H1 (cell line): Measurements from ENCODE around the gene INSYN2A. TPM values are rescaled to one million over a fixed set of nuclear protein-coding genes. Genes with fewer than 3 reads are reported as not detected.

Experiments used
- CTCF ChIA-PET: fragments of 300-600 bp; sonication (Branson Sonifier 250); formaldehyde crosslinking; loops from one replicate; lab custom pipeline; 2021; ENCODE audit not compliant: partially characterized antibody; lab: Charles Lee
- POLR2A ChIA-PET: fragments of 300-600 bp; sonication (Branson Sonifier 250); formaldehyde crosslinking; loops from one replicate; lab custom pipeline; 2021; ENCODE audit warnings: inconsistent platforms; ENCODE audit not compliant: partially characterized antibody; lab: Charles Lee
- DNase-seq, 2 experiments: peaks; one replicate each; pipeline versions ENCODE4 v3.0.0 to v3.0.0-alpha.2; 2010 to 2022; ENCODE audit warnings: low spot score in 2 of 2, low read depth in 1 of 2, mixed read lengths in 1 of 2
- FAIRE-seq: peaks from 2 replicates; lab custom pipeline; 2011; peaks lifted over from hg19 to GRCh38; lab: Jason Lieb, UNC
- H2AFZ ChIP-seq: 2 replicates; pipeline ENCODE4 v1.8.1; 2012; ENCODE audit warnings: low read length, inconsistent platforms
- H2AK5ac ChIP-seq: 2 replicates; pipeline ENCODE4 v1.6.1; 2013; ENCODE audit warnings: low read depth, low read length
- H2BK120ac ChIP-seq: replicated peaks from 2 replicates; pipeline ENCODE3; 2013; ENCODE audit warnings: low read depth, low read length, inconsistent platforms
- H2BK12ac ChIP-seq: 2 replicates; pipeline ENCODE4 v1.6.1; 2013; ENCODE audit warnings: low read depth, low read length
- H2BK15ac ChIP-seq: 2 replicates; pipeline ENCODE4 v1.6.1; 2013; ENCODE audit warnings: low read length
- H2BK20ac ChIP-seq: 2 replicates; pipeline ENCODE4 v1.6.1; 2013; ENCODE audit warnings: low read length
- H2BK5ac ChIP-seq: 2 replicates; pipeline ENCODE4 v1.6.1; 2013; ENCODE audit warnings: low read depth, low read length
- H3K14ac ChIP-seq: 2 replicates; pipeline ENCODE4 v1.6.1; 2013; ENCODE audit warnings: inconsistent platforms; ENCODE audit not compliant: insufficient read length
- H3K18ac ChIP-seq: 2 replicates; pipeline ENCODE4 v1.6.1; 2013; ENCODE audit warnings: low read length; ENCODE audit errors: extremely low read depth
- H3K23ac ChIP-seq: 2 replicates; pipeline ENCODE4 v1.6.1; 2013; ENCODE audit warnings: inconsistent platforms; ENCODE audit not compliant: insufficient read length
- H3K23me2 ChIP-seq: 2 replicates; pipeline ENCODE4 v1.6.1; 2013; ENCODE audit warnings: low read depth, low read length
- H3K27ac ChIP-seq: 2 replicates; pipeline ENCODE4 v1.6.1; 2011; ENCODE audit warnings: low read depth, low read length, inconsistent platforms
- H3K27me3 ChIP-seq, 4 experiments: replicated peaks in 1 of 4; 1 replicate in 1 of 4; 2 replicates in 3 of 4; pipeline versions ENCODE4 v1.6.1 to v1.8.1; 2011 to 2013; ENCODE audit warnings: low read length in 3 of 4, mild to moderate bottlenecking in 3 of 4, inconsistent platforms in 2 of 4, mixed read lengths in 2 of 4, moderate library complexity in 1 of 4; ENCODE audit not compliant: control insufficient read depth in 3 of 4, insufficient read depth in 3 of 4; ENCODE audit errors: extremely low read depth in 1 of 4
- H3K36me3 ChIP-seq, 4 experiments: 2 replicates each; pipeline versions ENCODE4 v1.6.1 to v1.8.1; 2011 to 2013; ENCODE audit warnings: mild to moderate bottlenecking in 4 of 4, low read length in 3 of 4, moderate library complexity in 2 of 4, control low read depth in 1 of 4, inconsistent platforms in 1 of 4; ENCODE audit not compliant: insufficient read depth in 4 of 4, control insufficient read depth in 2 of 4
- H3K4ac ChIP-seq: replicated peaks from 2 replicates; pipeline ENCODE3; 2013; ENCODE audit warnings: low read length, low read depth, mixed read lengths, inconsistent platforms; ENCODE audit not compliant: insufficient read length
- H3K4me1 ChIP-seq, 4 experiments: replicated peaks in 1 of 4; 1 replicate in 1 of 4; 2 replicates in 3 of 4; pipeline versions ENCODE4 v1.6.1 to v1.8.1; 2011 to 2013; ENCODE audit warnings: low read length in 3 of 4, inconsistent platforms in 2 of 4, mixed read lengths in 1 of 4; ENCODE audit not compliant: insufficient read depth in 4 of 4, control insufficient read depth in 3 of 4
- H3K4me2 ChIP-seq, 2 experiments: 2 replicates each; pipeline versions ENCODE4 v1.6.1 to v1.8.1; 2011 to 2013; ENCODE audit warnings: low read depth in 2 of 2, low read length in 2 of 2, control low read depth in 1 of 2, inconsistent platforms in 1 of 2, mild to moderate bottlenecking in 1 of 2; ENCODE audit not compliant: insufficient read depth in 1 of 2
- H3K4me3 ChIP-seq, 4 experiments: fragments of 200-600, 300-600 bp in 1 of 4; sonication (generic), shearing (Covaris generic), sonication (Bioruptor Twin) in 1 of 4; 2 replicates each; pipeline versions ENCODE4 v1.5.1 to v1.8.1; 2011 to 2016; ENCODE audit warnings: low read length in 4 of 4, low read depth in 3 of 4, control low read depth in 2 of 4, inconsistent platforms in 2 of 4, mild to moderate bottlenecking in 2 of 4, mixed read lengths in 1 of 4, moderate library complexity in 1 of 4; ENCODE audit not compliant: insufficient read depth in 2 of 4; ENCODE audit errors: extremely low read depth in 1 of 4
- H3K56ac ChIP-seq: replicated peaks from 2 replicates; pipeline ENCODE3; 2013; ENCODE audit warnings: low read depth, mild to moderate bottlenecking, mixed read lengths, low read length, inconsistent platforms; ENCODE audit not compliant: insufficient read length
- H3K79me1 ChIP-seq: 2 replicates; pipeline ENCODE4 v1.6.1; 2013; ENCODE audit warnings: low read depth, low read length, control low read depth
- H3K79me2 ChIP-seq, 2 experiments: 2 replicates each; pipeline versions ENCODE4 v1.6.1 to v1.8.1; 2012 to 2013; ENCODE audit warnings: low read length in 2 of 2, mild to moderate bottlenecking in 2 of 2, inconsistent platforms in 1 of 2; ENCODE audit not compliant: insufficient read depth in 2 of 2, control insufficient read depth in 1 of 2
- H3K9ac ChIP-seq, 4 experiments: replicated peaks in 1 of 4; 1 replicate in 1 of 4; 2 replicates in 3 of 4; pipeline versions ENCODE4 v1.6.1 to v1.8.1; 2011 to 2013; ENCODE audit warnings: low read depth in 3 of 4, low read length in 3 of 4, control low read depth in 2 of 4, mild to moderate bottlenecking in 2 of 4, moderate library complexity in 2 of 4, inconsistent platforms in 1 of 4; ENCODE audit errors: extremely low read depth in 1 of 4
- H3K9me3 ChIP-seq, 2 experiments: 2 replicates each; pipeline versions ENCODE4 v1.6.1 to v1.8.1; 2012 to 2013; ENCODE audit warnings: mild to moderate bottlenecking in 2 of 2, moderate library complexity in 2 of 2, control low read depth in 1 of 2, inconsistent platforms in 1 of 2, low read depth in 1 of 2, low read length in 1 of 2, mixed read lengths in 1 of 2; ENCODE audit not compliant: insufficient read depth in 2 of 2
- H4K20me1 ChIP-seq, 2 experiments: replicated peaks in 1 of 2; 2 replicates each; pipeline versions ENCODE3 to v1.8.1; 2011 to 2013; ENCODE audit warnings: inconsistent platforms in 2 of 2, low read length in 2 of 2, mild to moderate bottlenecking in 1 of 2; ENCODE audit not compliant: insufficient read depth in 2 of 2, control insufficient read depth in 1 of 2
- H4K5ac ChIP-seq: 2 replicates; pipeline ENCODE4 v1.6.1; 2013; ENCODE audit warnings: low read length, low read depth, mixed read lengths, inconsistent platforms; ENCODE audit not compliant: insufficient read length
- H4K8ac ChIP-seq: 2 replicates; pipeline ENCODE4 v1.8.0; 2013; ENCODE audit warnings: mild to moderate bottlenecking, moderate library complexity, low read length, inconsistent platforms; ENCODE audit not compliant: insufficient read depth; ENCODE audit errors: extremely low read depth
- H4K91ac ChIP-seq: replicated peaks from 2 replicates; pipeline ENCODE3; 2013; ENCODE audit warnings: low read length, mixed read lengths, inconsistent platforms; ENCODE audit not compliant: insufficient read length
- TEAD4 ChIP-seq: IDR thresholded peaks from 2 replicates; pipeline ENCODE4 v1.6.1; 2012; ENCODE audit warnings: low read depth, low read length, inconsistent platforms, mixed read lengths
- WGBS, 2 experiments: shearing (Covaris generic) in 1 of 2; methylation state at CpG; one replicate each; pipeline versions ENCODE4 v1.1.6 to v1.1.7; 2013 to 2015; ENCODE audit warnings: low lambda C conversion rate in 2 of 2, mixed read lengths in 2 of 2, inconsistent platforms in 1 of 2, low coverage in 1 of 2, missing lambda C conversion rate in 1 of 2; ENCODE audit not compliant: insufficient replicate concordance in 2 of 2, insufficient coverage in 1 of 2, insufficient read length in 1 of 2; ENCODE audit errors: extremely low coverage in 1 of 2, missing lambda C conversion rate in 1 of 2; 5-methylcytosine and 5-hydroxymethylcytosine counted together
- polyA plus RNA-seq, 7 experiments: library from polyadenylated mRNA; depleted of rRNA in 3 of 7; stranded (reverse) in 5 of 7; unstranded in 2 of 7; fragments of >200 nt in 5 of 7; fragments of 200-250 nt in 2 of 7; gene quantifications; 1 replicate in 5 of 7; 2 replicates in 1 of 7; 4 replicates in 1 of 7; pipeline versions ENCODE4 v1.2.1 to v1.2.3, GENCODE V29; 2011 to 2013; ENCODE audit warnings: missing spikeins in 2 of 7, mixed read lengths in 2 of 7
- total RNA-seq: library from RNA; stranded (reverse); fragmentation: NEBNext Ultra II Directional; extraction: Animal tissue kit (Norgen Biotek cat#: 25700); gene quantifications from 2 replicates; pipeline ENCODE4 v1.2.1, GENCODE V29; 2021

INSYN2A gene
- total and polyA plus RNA-seq, 2 of the 8 experiments (the other 6 are each of a cell fraction or from before 2014, with no cell fraction given) = 0.11 to 0.19 TPM

- no peak overlapping the region for H2AK5ac ChIP-seq
- ChIA-PET CTCF (no interaction called here), POLR2A (no interaction called here)
- no peak overlapping the region for H3K23ac ChIP-seq
- H3K4me3 ChIP-seq = no peak overlapping the region
- DNase-seq (no peak), FAIRE-seq (no peak)
- H3K27ac ChIP-seq = peak overlapping the region; percentile 34; the same call in 1 of the 2 replicates
- no peak overlapping the region for H2BK20ac ChIP-seq
- H3K23me2 ChIP-seq = no peaks in the 10 kb centered on the region
- H2AFZ ChIP-seq = no peak overlapping the region
- no peak overlapping the region for H3K14ac ChIP-seq
- H3K18ac ChIP-seq = no peak overlapping the region
- H4K91ac ChIP-seq = no peak overlapping the region
- H2BK5ac ChIP-seq = no peak overlapping the region
- no peaks in the 10 kb centered on the region for H3K79me2 ChIP-seq
- no peak overlapping the region for H4K5ac ChIP-seq
- no peak overlapping the region for H3K9ac ChIP-seq
- no peak overlapping the region; the same call in 1 of the 2 replicates for H2BK12ac ChIP-seq
- 92% methylated on average over 9 of the region's 9 CpGs; no CpG with 5 or more reads in 1 of the 2 experiments for WGBS, 2 experiments
- peaks cover 4 to 20% (median 13%) of the 10 kb centered on the region in 4 experiments for H3K4me1 ChIP-seq
- no peaks in the 10 kb centered on the region for H3K27me3 ChIP-seq
- no peak overlapping the region for H4K8ac ChIP-seq
- H3K4ac ChIP-seq = no peak overlapping the region
- H4K20me1 ChIP-seq = peaks cover 3 to 9% of the 10 kb centered on the region in 2 experiments
- H2BK120ac ChIP-seq = no peak overlapping the region
- 0 out of 4 replicates have a peak overlapping the region, but pooled peaks of 1 of the 2 experiments have one; percentile 24 for H3K4me2 ChIP-seq
- no peaks in the 10 kb centered on the region for H3K9me3 ChIP-seq
- H2BK15ac ChIP-seq = no peak overlapping the region
- no peak overlapping the region for H3K56ac ChIP-seq
- peaks cover 3% of the 10 kb centered on the region; the same call in 1 of the 2 replicates for H3K79me1 ChIP-seq
- H3K36me3 ChIP-seq = no peaks in the 10 kb centered on the region
- peak; percentile 35; the same call in 1 of the 2 replicates for TF ChIP-seq TEAD4
These were observed 44.3 kb downstream of the INSYN2A start for GRCh38 chr10:127151981-127152699.
